Astrocyte of the cerebellum (primary cell): ENCODE measurements around the gene PRR7.

Experiments used
- DNase-seq: peaks from one replicate; pipeline ENCODE4 v3.0.0-alpha.2; 2011; ENCODE audit warnings: low read depth
- H3K4me3 ChIP-seq: 2 replicates; pipeline ENCODE4 v1.5.1; 2011; ENCODE audit warnings: mild to moderate bottlenecking, low read depth, low read length, moderate library complexity
- CTCF ChIP-seq: IDR thresholded peaks from 2 replicates; pipeline ENCODE4 v1.5.1; 2012; ENCODE audit warnings: low read length, low read depth, moderate library complexity, mild to moderate bottlenecking; ENCODE audit errors: missing control alignments
- in situ Hi-C: cut with HindIII; loops from 2 replicates; pipeline ENCODE4 v1.10.0; 2017; ENCODE audit warnings: low sequenced_read_pairs

The PRR7 gene

DNA sequence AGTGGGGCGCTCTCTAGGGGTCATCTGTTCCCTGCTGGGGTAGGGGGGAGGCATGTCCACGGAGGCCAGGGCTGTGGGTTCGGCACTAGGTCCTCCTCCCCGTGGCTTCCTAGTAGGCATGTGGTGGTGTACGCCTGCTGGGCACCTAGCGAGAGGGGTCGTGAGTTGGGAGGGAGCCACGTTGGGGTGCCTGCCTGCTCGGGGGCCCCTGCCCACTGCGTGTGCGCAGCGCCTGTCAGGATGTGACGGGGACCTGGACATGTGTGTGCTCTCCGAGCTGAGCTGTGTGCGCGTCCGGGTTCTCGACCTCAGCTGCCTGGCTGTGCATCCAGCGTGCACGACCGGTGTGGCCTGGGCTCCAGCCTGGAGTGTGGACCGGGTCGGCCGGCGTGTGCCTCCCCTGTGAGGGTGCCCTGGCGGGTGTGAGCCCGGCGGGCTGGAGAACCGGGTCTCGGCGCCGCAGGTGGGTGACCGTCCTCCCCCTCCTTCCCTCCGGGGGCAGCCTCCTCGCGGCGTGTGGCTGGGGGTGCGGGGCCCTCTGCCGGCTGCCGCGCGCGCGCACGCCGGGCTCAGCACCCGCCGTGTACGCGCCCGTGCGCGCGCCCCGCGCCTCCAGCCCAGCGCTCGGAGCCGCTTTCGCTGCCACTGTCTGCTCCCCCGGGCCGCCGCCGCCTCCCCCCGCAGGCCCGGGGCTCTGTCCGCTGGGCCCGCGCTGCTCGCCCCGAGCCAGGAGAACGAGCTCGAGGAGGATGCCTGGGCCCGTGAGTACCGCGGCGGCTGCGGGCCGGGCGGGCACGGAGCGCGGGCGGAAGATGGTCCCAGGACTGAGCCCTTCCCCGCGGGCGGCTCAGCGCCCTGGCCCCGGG lies at the start of gene PRR7:
TSS of gene PRR7 (plus strand) at position 615 of the 866 bp plus-strand sequence. CDS start 8,254 bp downstream, outside the sequence.
- H3K4me3 ChIP-seq = peak within 1 kb of the TSS; percentile 54
- no peak for DNase-seq
- no peak for TF ChIP-seq CTCF
- in situ Hi-C loops = loop anchor here (5.0 kb wide), 1 partner anchor 124 kb away; no protein-coding TSS in a partner anchor

- DNase-seq = no peak
- TF ChIP-seq CTCF = no peak
- in situ Hi-C loops = no loop called here
- H3K4me3 ChIP-seq = no peak overlapping the region
These were observed 48.7 kb upstream of the PRR7 start for GRCh38 chr5:177397875-177398390.

GRCh38 chr5:177399997-177400868 lies 46.4 kb upstream of the PRR7 start, which contains the start of gene PFN3:
PFN3 (minus strand) TSS chr5:177400661; CDS start chr5:177400576, 85 bp downstream.
- in situ Hi-C loops = no loop called here
- no peak for TF ChIP-seq CTCF
- no peak for DNase-seq
- no peak within 1 kb of the TSS for H3K4me3 ChIP-seq

GRCh38 chr5:177402271-177403043 lies 44.2 kb upstream of the PRR7 start:
- no peak for DNase-seq
- in situ Hi-C loops = no loop called here
- peak overlapping the region; percentile 50 for H3K4me3 ChIP-seq
- TF ChIP-seq CTCF = peak; percentile 57

GRCh38 chr5:177403102-177403791 lies 43.4 kb upstream of the PRR7 start:
- peak overlapping the region; percentile 50 for H3K4me3 ChIP-seq
- TF ChIP-seq CTCF = no peak
- DNase-seq = no peak
- in situ Hi-C loops = no loop called here
